IMR-90 (cell line): ENCODE results near the gene LTBP1.

Experiments
- CHD1 ChIP-seq: IDR thresholded peaks from 2 replicates; pipeline ENCODE4 v1.6.1; 2012; ENCODE audit warnings: low read depth, low read length, improper control_type of control experiment
- CTCF ChIP-seq: conservative IDR thresholded peaks from 2 replicates; pipeline ENCODE4 v1.5.1; 2012; ENCODE audit warnings: mild to moderate bottlenecking, low read depth, low read length, improper control_type of control experiment
- FOS ChIP-seq: fragments of 150-350 bp; IDR thresholded peaks from 2 replicates; pipeline ENCODE4 v1.6.1; 2016; ENCODE audit warnings: low read depth, low read length
- MAFK ChIP-seq: IDR thresholded peaks from 2 replicates; pipeline ENCODE4 v1.6.1; 2012; ENCODE audit warnings: low read depth, low read length, improper control_type of control experiment
- POLR2A ChIP-seq: IDR thresholded peaks from 2 replicates; pipeline ENCODE4 v1.6.1; 2012; ENCODE audit warnings: mild to moderate bottlenecking, low read depth, low read length
- RFX5 ChIP-seq: IDR thresholded peaks from 2 replicates; pipeline ENCODE4 v1.8.0; 2012; ENCODE audit warnings: low read depth, mild to moderate bottlenecking, low read length, moderate library complexity
- USF2 ChIP-seq: fragments of 150-350 bp; IDR thresholded peaks from 2 replicates; pipeline ENCODE4 v1.6.1; 2017; ENCODE audit warnings: mild to moderate bottlenecking, antibody characterized with exemption, low read length, low read depth

- TF ChIP-seq CTCF (peak; percentile 67), RFX5 (no peak), FOS (no peak), USF2 (no peak), POLR2A (no peak), CHD1 (no peak), MAFK (no peak)
Measured at GRCh38 chr2:33395655-33396249, 449.0 kb downstream of the LTBP1 start.
